ENCODE measurements around the gene CDH6.
"Not testable (repeated sequence)": the region's sequence is repeated elsewhere in the genome, so short reads cannot be mapped to it uniquely, and the experiment has no call there.

Gene CDH6

GRCh38 chr5:31361704-31362528, 168.4 kb downstream of the CDH6 start:
- H3K36me3 ChIP-seq (ENCODE audit: control insufficient read depth, low read depth, low read length); H3K4me1 ChIP-seq (ENCODE audit: control insufficient read depth, low read depth, low read length); H3K9me3 ChIP-seq (ENCODE audit: control insufficient read depth, low read depth, low read length); H3K9ac ChIP-seq (ENCODE audit: low read length); H3K4me3 ChIP-seq (ENCODE audit: low read length); H3K27me3 ChIP-seq (ENCODE audit: control insufficient read depth, insufficient read depth, low read length); H3K27ac ChIP-seq (ENCODE audit: low read length): not testable (repeated sequence)

DNA sequence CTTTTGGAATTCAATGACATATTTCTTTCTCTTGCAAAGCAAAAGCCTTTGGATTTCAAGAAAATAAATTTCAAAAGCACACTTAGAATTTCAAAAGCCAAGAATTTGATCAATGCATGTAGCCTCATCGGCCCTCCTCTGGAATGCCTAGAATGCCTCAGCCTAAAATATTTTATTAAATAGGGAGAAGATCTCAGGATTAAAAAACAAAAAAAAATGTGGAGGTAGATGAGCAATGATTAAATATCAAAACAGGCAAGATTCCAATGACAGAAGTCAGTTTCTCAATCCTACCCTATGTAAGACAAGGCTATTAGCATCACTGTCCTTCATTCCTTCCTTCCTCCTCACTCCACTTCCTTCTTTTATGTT, 169.0 kb downstream of the CDH6 start:
- Histone ChIP-seq H3K36me3 (ENCODE audit: control insufficient read depth, low read depth, low read length) (no peaks in the 10 kb centered on the region), H3K9me3 (ENCODE audit: control insufficient read depth, low read depth, low read length) (no peaks in the 10 kb centered on the region), H3K27ac (ENCODE audit: low read length) (no peak overlapping the region), H3K27me3 (ENCODE audit: control insufficient read depth, insufficient read depth, low read length) (no peaks in the 10 kb centered on the region), H3K4me1 (ENCODE audit: control insufficient read depth, low read depth, low read length) (peaks cover 8% of the 10 kb centered on the region), H3K4me3 (ENCODE audit: low read length) (no peak overlapping the region), H3K9ac (ENCODE audit: low read length) (no peak overlapping the region)

DNA sequence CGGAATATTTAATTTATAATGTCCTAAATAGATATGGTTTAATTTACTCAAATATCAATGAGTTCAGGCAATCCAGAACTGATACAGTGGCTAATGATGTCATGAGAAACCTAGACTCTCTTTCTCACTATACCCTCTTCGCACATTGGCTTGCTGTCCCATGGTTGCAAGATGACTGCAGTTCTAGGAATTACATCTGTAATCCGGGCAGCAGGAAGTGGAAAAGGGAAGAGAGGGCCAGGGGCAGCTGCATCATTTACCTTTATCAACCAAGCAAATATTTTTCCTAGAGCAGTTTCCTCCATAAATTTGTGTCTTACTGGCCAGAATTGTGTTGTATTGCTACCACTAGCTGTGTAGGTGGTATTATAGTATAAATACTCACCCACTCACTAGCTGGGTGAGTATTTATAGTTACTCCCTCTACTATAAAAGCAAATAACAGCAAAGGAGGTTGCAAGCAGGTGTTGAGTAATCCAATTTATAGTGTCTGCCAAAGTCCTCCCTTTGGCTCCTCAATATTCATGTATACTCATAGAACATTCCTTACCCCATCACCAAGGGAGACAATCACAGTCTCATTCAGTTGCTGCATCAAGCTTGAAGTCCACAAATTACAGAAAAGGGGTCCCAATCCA, 169.6 kb downstream of the CDH6 start:
- H3K9ac ChIP-seq (ENCODE audit: low read length), result no peak overlapping the region
- no peaks in the 10 kb centered on the region for H3K36me3 ChIP-seq (ENCODE audit: control insufficient read depth, low read depth, low read length)
- H3K4me1 ChIP-seq (ENCODE audit: control insufficient read depth, low read depth, low read length), result peaks cover 8% of the 10 kb centered on the region
- H3K27me3 ChIP-seq (ENCODE audit: control insufficient read depth, insufficient read depth, low read length), result no peaks in the 10 kb centered on the region
- H3K9me3 ChIP-seq (ENCODE audit: control insufficient read depth, low read depth, low read length), result no peaks in the 10 kb centered on the region
- no peak overlapping the region for H3K27ac ChIP-seq (ENCODE audit: low read length)
- H3K4me3 ChIP-seq (ENCODE audit: low read length), result no peak overlapping the region

DNA sequence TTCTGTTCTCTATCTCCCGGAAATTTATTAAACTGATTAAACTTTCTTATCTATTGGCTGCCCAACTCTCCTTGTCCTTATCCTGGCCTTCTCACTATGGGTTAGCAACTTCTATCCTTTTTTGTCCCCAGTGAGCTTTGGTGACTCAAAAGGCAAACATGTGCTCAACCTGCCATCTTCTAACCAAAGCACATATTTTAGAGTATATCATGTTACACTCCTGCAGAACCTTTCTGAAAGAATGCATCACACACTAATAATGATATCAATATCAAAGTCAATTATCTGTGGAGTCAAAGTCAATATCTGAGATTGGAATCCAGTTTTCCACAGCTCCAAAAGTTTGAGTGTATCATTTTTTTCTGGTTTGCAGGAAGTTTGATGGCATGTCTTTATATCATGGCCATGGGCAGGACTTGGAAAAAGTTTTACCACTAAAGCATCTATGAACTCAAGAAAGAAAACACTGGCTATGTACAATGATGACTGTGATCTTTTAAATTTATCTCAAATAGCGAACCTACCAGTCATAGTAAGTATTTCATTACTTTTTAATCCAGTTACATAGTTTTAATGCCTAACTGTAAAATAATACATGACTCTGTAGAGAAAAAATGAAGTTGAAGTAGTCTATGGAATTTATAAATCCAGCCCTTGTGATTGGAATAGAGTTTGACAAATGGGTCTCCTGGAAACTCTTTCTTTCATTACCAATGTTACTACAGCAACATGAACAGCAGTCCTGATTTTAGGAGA, 171.6 kb downstream of the CDH6 start:
- Histone ChIP-seq H3K9me3 (ENCODE audit: control insufficient read depth, low read depth, low read length) (no peaks in the 10 kb centered on the region), H3K4me3 (ENCODE audit: low read length) (no peak overlapping the region), H3K9ac (ENCODE audit: low read length) (no peak overlapping the region), H3K27ac (ENCODE audit: low read length) (no peak overlapping the region), H3K4me1 (ENCODE audit: control insufficient read depth, low read depth, low read length) (peaks cover 8% of the 10 kb centered on the region), H3K36me3 (ENCODE audit: control insufficient read depth, low read depth, low read length) (no peaks in the 10 kb centered on the region), H3K27me3 (ENCODE audit: control insufficient read depth, insufficient read depth, low read length) (no peaks in the 10 kb centered on the region)

- H3K4me3 ChIP-seq (ENCODE audit: low read length), result no peak overlapping the region
These were observed 172.3 kb downstream of the CDH6 start for GRCh38 chr5:31365776-31366175.

DNA sequence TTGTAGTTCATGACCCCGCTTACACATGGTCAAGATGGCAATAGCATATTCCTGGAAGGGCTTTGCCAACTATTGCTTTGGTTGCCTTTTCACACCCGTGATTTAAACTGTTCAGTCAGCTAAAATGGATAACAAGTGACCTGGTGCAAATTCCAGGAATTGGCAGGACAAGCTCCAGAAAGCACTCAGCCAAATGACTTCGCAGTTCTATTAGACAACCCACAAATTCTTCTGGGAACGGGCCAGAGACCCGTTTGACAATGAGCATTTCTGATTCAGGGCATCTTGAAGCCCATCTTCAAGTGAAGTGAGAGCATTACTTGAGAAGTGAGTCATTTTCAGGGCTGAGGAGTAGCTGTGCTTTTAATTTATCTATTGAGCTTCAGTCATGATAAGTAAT, 173.5 kb downstream of the CDH6 start:
- no peaks in the 10 kb centered on the region for H3K9me3 ChIP-seq (ENCODE audit: control insufficient read depth, low read depth, low read length)
- no peaks in the 10 kb centered on the region for H3K36me3 ChIP-seq (ENCODE audit: control insufficient read depth, low read depth, low read length)
- H3K4me3 ChIP-seq (ENCODE audit: low read length), result no peak overlapping the region
- H3K9ac ChIP-seq (ENCODE audit: low read length), result no peak overlapping the region
- H3K27ac ChIP-seq (ENCODE audit: low read length), result no peak overlapping the region
- no peaks in the 10 kb centered on the region for H3K27me3 ChIP-seq (ENCODE audit: control insufficient read depth, insufficient read depth, low read length)
- H3K4me1 ChIP-seq (ENCODE audit: control insufficient read depth, low read depth, low read length), result peaks cover 8% of the 10 kb centered on the region

More at GRCh38 chr5:31365776-31366175, 172.3 kb downstream of the CDH6 start:
- Histone ChIP-seq H3K9ac (ENCODE audit: low read length) (no peak overlapping the region), H3K9me3 (ENCODE audit: control insufficient read depth, low read depth, low read length) (no peaks in the 10 kb centered on the region), H3K4me1 (ENCODE audit: control insufficient read depth, low read depth, low read length) (peaks cover 8% of the 10 kb centered on the region), H3K27ac (ENCODE audit: low read length) (no peak overlapping the region), H3K27me3 (ENCODE audit: control insufficient read depth, insufficient read depth, low read length) (no peaks in the 10 kb centered on the region), H3K36me3 (ENCODE audit: control insufficient read depth, low read depth, low read length) (no peaks in the 10 kb centered on the region)

GRCh38 chr5:31372124-31372523, 178.6 kb downstream of the CDH6 start:
- Histone ChIP-seq H3K27me3 (ENCODE audit: control insufficient read depth, insufficient read depth, low read length) (no peaks in the 10 kb centered on the region), H3K36me3 (ENCODE audit: control insufficient read depth, low read depth, low read length) (no peaks in the 10 kb centered on the region), H3K4me3 (ENCODE audit: low read length) (no peak overlapping the region), H3K9me3 (ENCODE audit: control insufficient read depth, low read depth, low read length) (no peaks in the 10 kb centered on the region), H3K9ac (ENCODE audit: low read length) (no peak overlapping the region), H3K27ac (ENCODE audit: low read length) (no peak overlapping the region), H3K4me1 (ENCODE audit: control insufficient read depth, low read depth, low read length) (no peaks in the 10 kb centered on the region)

DNA sequence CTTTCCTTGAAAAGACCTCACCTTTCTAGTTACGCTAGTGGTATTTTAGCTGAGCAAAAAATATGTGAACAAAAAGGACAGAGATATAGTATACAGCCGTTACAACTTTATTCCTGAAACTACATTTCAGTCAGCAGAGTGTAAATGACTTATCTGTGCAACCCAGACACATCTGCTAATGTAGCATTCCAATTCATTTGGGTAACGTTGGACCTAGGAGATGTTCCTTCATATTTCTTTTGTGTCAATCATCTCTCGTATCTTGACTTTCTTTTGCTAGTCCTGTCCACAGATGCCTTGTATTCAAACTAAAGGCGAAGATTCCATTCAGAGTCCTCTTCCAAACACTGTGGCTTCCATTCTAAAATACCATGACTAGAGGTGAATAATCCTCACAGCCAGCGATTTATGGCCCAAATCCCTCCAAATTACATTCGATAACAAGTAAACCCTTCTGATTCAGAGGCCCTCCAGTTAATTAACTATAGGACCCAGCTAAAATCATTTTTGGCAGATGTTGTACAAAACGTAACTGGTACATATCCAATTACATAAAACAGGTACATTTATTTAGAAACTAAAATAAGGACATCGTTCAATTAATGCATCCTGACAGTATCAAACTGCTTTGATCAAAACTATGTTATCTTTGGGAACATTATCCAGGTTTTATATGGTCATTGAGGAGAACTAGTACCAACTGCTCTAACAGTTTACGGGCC, 182.7 kb downstream of the CDH6 start:
- H3K9me3 ChIP-seq (ENCODE audit: control insufficient read depth, low read depth, low read length), result no peaks in the 10 kb centered on the region
- no peaks in the 10 kb centered on the region for H3K27me3 ChIP-seq (ENCODE audit: control insufficient read depth, insufficient read depth, low read length)
- no peak overlapping the region for H3K4me3 ChIP-seq (ENCODE audit: low read length)
- H3K27ac ChIP-seq (ENCODE audit: low read length), result no peak overlapping the region
- no peaks in the 10 kb centered on the region for H3K36me3 ChIP-seq (ENCODE audit: control insufficient read depth, low read depth, low read length)
- no peaks in the 10 kb centered on the region for H3K4me1 ChIP-seq (ENCODE audit: control insufficient read depth, low read depth, low read length)
- no peak overlapping the region for H3K9ac ChIP-seq (ENCODE audit: low read length)

DNA sequence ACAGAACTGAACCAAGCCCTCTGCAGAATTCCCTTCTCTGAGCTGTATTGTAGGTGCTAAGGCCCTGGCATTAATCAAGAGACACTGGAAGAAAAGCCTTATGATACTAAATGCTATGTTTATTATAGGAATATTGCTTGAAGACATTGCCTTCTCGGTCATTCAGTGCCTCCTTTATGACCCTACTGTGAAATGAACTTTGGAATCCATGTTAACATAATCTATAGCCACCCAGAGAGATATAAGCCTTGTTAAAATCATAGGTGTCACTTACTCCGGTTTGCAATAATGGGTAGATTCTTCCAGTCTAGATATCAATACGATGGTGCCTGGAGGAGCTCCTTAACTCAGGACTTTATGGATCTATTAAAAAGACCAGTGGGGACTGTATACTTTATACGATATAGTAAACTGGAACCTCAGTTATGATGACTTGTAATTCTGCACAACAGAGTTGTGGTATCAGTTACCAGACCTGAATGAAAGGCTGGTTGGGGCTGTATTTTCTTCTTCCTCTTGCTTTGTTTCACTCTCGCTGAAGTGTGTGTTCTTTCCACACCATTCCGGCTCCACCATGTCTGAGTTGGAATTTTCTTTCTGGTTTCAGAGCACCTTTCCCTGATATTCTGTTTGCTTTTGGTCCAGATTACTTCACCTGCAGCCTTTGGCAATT, 183.9 kb downstream of the CDH6 start:
- Histone ChIP-seq H3K4me1 (ENCODE audit: control insufficient read depth, low read depth, low read length) (peaks cover 8% of the 10 kb centered on the region), H3K9me3 (ENCODE audit: control insufficient read depth, low read depth, low read length) (no peaks in the 10 kb centered on the region), H3K27me3 (ENCODE audit: control insufficient read depth, insufficient read depth, low read length) (no peaks in the 10 kb centered on the region), H3K4me3 (ENCODE audit: low read length) (no peak overlapping the region), H3K36me3 (ENCODE audit: control insufficient read depth, low read depth, low read length) (no peaks in the 10 kb centered on the region), H3K9ac (ENCODE audit: low read length) (no peak overlapping the region), H3K27ac (ENCODE audit: low read length) (no peak overlapping the region)

GRCh38 chr5:31378136-31378535, 184.7 kb downstream of the CDH6 start:
- Histone ChIP-seq H3K9me3 (ENCODE audit: control insufficient read depth, low read depth, low read length) (no peaks in the 10 kb centered on the region), H3K36me3 (ENCODE audit: control insufficient read depth, low read depth, low read length) (no peaks in the 10 kb centered on the region)

More at GRCh38 chr5:31378136-31378535, 184.7 kb downstream of the CDH6 start:
- Histone ChIP-seq H3K27me3 (ENCODE audit: control insufficient read depth, insufficient read depth, low read length) (no peaks in the 10 kb centered on the region), H3K4me1 (ENCODE audit: control insufficient read depth, low read depth, low read length) (peaks cover 15% of the 10 kb centered on the region), H3K27ac (ENCODE audit: low read length) (no peak overlapping the region), H3K4me3 (ENCODE audit: low read length) (no peak overlapping the region), H3K9ac (ENCODE audit: low read length) (no peak overlapping the region)

All from iPS-18a (cell line).